Non-pigmented ciliary epithelial cell (primary cell): ENCODE data around the gene AICDA.
A peak's percentile ranks its signal among the peaks of the same experiment; 100 is the strongest.
"Not testable (repeated sequence)": the region's sequence is repeated elsewhere in the genome, so short reads cannot be mapped to it uniquely, and the experiment has no call there.

Experiments used
- DNase-seq: peaks from one replicate; pipeline ENCODE4 v3.0.0-alpha.2; 2010; ENCODE audit warnings: low read depth

The AICDA gene

GRCh38 chr12:8609061-8609570 is 3.5 kb downstream of the AICDA start:
- DNase-seq, result peak; percentile 23

- no peak for DNase-seq
Measured at GRCh38 chr12:8606890-8607289, 5.8 kb downstream of the AICDA start.

- no peak for DNase-seq
Measured at GRCh38 chr12:8605057-8605456, 7.6 kb downstream of the AICDA start.

GRCh38 chr12:8603856-8604255 is 8.8 kb downstream of the AICDA start:
- DNase-seq, result no peak

DNA sequence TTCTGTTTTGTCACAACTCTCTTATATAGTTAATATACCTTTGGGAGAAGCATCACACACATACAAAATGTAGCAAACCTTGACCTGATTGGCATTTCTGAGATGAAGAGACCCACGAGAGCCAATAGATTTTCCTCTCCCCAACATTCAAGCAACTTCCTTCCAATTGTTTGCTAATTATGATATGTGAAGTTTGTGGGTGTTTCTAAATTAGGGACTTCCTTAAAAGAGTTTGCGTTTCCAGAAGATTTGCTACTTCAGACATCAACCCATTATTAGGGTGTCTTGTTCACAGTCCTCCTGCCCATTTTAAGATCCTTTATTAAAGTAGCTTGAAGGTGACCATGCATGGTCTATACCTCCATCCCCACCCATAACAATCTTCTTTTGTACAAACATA is 9.4 kb downstream of the AICDA start:
- DNase-seq, result no peak

DNA sequence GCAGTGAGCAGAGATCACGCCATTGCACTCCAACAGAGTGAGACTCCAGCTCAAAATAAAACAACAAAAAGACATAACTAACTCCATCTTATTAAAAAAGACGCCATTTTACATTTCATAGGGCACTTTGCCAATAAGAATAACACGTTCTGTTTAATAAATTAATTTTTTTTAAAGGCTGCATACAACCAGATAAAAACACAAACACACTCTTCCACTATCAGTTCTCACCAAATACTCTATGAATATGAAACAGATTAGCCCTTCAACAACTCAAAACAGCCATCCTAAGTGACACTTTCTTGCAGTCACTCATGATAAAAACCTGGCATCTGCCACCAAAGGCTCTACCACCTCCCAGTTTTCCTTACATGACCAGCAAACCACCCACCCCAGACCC is 16.1 kb downstream of the AICDA start:
- no peak for DNase-seq

DNA sequence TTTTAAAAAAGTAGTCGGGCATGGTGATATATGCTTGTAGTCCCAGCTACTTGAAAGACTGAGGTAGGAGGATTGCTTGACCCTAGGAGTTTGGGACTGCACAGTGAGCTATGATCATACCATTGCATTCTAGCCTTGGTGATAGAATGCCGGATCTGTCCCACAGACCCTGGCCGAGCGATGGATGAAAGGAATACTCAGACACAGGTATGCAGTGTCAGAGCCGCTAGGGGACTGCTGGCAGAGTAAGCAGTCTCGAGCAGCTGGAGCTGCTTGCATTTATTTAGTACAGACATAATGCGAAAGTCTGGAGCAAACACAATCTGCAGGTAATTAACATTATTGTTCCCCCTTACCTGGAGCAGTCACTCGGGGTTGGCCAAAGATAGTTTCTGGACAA is 18.6 kb downstream of the AICDA start:
- no peak for DNase-seq

- DNase-seq, result no peak
Measured at GRCh38 chr12:8593246-8593645, 19.4 kb downstream of the AICDA start.

DNA sequence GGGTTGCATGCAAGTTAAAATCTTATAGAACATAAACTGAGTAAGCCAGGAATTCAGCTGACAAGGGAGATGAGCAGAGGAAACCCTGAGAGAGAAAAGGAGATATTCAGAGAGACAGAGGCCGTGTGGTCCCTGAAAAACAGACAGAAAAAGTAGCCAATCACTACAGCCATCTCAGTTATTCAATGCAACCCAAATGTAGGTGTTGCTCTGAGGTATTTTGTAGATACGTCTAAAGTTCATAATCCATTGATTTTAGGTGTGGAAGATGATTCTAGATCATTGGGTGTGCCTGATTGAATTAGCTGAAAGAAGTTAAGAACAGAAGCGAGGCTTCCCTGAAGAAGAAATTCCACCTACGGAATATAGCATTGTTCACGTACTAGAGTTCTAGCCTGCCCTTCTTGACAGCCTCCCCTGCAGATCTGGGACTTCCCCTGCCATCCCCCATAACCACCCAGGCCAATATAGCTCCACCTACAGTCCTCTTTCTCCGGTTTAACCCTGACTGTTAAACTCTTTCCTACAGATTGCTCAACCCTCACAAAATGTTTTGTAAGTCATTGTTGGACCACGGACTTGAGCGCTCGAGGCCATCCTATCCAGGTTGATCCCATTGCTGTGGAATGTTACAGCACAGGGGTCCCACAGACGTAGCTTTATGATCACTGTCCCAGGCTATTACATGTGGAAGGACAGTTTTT is 21.7 kb downstream of the AICDA start:
- no peak for DNase-seq

DNA sequence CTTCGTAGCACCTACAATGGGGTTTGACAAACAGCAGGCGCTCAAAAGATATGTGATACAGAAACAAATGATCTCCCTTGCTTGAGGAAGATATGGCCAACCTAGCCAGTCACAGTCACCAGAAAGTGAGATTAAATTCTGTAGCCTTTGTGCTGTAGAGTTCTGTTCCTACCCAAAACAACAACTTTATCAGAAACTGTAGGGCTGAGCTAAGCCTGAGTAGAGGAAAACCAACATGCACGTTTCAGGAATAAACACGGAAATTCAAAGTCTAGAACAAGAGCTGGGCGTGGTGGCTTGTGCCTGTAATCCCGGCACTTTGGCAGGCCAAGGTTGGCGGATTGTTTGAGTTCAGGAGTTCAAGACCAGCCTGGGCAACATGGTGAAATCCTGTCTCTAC is 23.0 kb downstream of the AICDA start:
- DNase-seq, result no peak

DNA sequence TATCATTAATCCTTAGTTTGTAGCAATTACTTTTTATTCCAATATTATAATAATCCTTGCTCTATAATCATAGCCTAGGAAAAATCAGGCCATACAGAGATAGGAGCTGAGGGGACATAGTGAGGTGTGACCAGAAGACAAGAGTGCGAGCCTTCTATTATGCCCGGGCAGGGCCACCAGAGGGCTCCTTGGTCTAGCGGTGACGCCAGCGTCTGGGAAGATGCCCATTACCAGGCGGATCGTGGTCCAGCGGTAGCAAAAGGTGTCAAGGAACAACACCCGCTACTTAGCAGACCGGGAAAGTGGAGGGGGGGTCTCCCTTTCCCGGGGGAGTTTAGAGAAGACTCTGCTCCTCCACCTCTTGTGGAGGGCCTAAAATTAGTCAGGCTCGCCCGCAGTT is 28.2 kb downstream of the AICDA start:
- not testable (repeated sequence) for DNase-seq

- DNase-seq, result no peak
Measured at GRCh38 chr12:8584004-8584403, 28.7 kb downstream of the AICDA start.

- DNase-seq, result no peak
Measured at GRCh38 chr12:8581098-8581784, 31.4 kb downstream of the AICDA start.

DNA sequence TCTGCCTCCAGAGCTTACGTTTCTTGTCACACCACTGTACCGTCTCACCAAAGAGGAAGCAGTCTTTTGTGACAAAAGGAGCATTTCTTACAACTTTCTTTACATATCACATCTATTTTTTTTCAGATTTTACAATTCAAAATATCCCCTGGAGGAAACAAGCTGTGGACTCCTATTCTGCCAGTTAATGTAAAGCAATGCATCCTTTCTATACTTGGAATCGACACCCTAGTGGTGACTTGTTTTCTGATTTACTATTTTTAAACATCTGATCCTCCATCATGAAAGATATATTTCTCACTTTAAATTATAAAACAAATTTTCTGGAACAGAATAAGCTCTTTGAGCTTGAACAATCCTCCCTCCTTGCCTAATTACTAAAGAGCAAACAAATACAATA is 34.8 kb downstream of the AICDA start:
- DNase-seq, result no peak

- no peak for DNase-seq
Measured at GRCh38 chr12:8572507-8572906, 40.2 kb downstream of the AICDA start.

GRCh38 chr12:8566525-8566924 is 46.1 kb downstream of the AICDA start:
- no peak for DNase-seq

- DNase-seq, result not testable (repeated sequence)
Measured at GRCh38 chr12:8566052-8566451, 46.6 kb downstream of the AICDA start.

DNA sequence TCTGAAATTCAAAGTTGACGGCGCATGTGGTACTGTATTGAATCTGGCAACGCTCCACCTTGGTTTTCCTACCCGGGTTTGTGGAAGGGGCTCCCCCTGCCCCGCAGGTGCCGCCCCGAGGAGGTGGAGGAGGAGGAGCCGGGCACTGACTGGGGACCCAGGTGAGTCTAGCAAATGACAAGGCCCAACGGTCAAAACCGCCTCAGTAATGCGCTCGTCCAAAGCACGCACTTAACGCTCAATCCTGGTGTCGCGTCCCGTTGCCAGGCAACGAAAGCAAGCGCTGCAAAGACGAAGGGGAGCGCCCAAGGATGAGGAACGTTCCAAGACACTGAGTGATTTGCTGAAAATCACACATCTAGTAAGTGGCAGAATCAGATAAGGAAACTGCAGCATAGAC is 48.0 kb downstream of the AICDA start:
- no peak for DNase-seq

DNA sequence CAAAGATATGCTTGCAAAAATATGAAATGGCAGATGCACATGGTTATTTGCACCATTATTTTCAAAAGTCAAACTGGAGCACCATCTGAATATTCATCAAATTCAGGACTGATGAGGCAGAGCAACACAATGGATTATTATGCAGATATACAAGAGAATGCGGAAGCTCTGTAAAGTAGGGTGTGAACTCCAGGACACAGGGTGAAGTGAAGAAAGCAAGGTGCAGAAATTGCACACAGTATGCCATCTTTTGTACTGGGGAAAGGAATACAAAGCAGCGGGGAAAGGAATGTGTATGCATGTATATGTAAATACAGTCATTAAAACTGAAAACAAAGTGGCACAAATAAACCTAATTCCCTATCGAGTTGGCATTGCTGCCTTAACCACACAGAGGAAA is 49.3 kb downstream of the AICDA start:
- no peak for DNase-seq

DNA sequence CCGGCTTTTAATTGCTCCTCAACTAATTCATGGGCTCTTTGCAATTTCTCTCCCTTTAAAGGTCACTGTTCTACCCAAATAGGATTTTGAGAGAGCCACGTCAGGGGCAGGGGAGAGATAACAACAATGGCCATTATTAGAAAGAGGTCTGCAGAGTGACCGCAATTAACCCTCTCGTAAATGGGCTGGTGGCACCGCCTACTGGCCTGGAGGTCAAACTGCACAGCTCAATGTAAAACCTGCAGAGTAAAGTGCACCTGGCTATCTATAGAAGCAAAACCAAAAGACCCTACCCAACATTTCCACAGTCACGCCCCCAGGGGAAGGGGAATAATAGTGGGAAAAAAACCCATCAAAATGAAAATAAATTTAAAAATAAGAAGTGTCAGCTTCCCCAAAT is 50.3 kb downstream of the AICDA start:
- no peak for DNase-seq

GRCh38 chr12:8561011-8561410 is 51.6 kb downstream of the AICDA start:
- no peak for DNase-seq

DNA sequence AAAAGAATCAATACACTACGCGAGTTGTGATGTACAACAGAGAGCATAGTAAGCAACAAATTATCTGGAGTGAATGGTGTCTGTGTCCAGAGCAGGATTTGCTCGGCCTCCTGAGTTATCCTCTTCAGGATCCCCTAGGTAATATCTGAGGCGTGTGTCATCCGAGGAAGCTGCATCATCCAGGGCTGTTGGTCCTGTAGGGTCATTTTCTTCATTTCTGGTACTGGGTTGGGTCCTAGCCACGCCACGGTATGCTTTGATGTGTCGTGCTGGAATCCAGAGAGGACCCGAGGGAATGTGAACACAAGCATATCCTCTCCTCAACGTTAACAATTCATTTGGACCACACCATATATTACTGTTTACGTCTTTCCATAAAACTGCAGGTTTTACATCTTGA is 53.0 kb downstream of the AICDA start:
- no peak for DNase-seq

DNA sequence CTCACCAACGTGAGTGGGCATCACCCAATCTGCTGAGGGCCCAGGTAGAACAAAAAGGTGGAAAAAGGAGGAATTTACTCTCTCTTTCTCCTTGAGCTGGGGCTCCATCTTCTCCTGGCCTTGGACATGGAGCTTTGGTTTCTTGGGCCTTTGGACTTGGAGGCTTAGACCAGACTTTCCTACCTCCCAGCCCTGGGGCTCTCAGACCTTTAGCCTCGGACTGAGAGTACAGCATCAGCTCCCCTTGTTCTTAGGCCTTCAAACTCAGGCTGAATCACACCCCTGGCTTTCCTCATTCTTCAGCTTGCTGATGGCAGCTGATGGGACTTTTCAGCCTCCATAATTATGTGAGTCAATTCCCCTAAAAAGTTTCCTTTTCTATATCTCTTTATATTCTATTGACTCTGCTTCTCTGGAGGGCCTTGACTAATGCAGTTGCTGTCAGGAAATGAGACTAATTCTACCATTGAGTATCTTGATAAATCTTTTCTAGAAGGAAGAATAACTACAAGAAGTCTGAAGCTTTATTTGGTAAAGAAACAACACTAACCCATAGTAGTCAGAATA is 56.0 kb downstream of the AICDA start:
- no peak for DNase-seq
